Amniotic epithelial cell (primary cell): ENCODE measurements around the gene CNEP1R1.

Experiments
- DNase-seq: peaks from one replicate; pipeline ENCODE4 v3.0.0-alpha.2; 2010; ENCODE audit warnings: low read depth

The CNEP1R1 gene

DNA sequence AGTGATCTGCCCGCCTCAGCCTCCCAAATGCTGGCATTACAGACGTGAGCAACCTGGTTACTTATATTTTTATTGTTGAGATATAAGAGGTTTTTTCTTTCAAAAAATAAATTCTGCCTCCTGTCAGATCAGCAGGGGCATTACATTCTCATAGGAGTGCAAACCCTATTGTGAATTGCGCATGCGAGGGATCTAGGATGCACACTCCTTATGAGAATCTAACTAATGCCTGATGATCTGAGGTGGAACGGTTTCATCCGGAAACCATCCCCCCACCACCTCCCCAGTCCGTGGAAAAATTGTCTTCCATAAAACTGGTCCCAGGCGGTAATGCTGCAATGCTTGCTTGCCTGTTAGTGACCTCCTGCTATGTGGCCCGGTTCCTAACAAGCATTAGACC, 7.5 kb upstream of the CNEP1R1 start:
- DNase-seq, result no peak

DNA sequence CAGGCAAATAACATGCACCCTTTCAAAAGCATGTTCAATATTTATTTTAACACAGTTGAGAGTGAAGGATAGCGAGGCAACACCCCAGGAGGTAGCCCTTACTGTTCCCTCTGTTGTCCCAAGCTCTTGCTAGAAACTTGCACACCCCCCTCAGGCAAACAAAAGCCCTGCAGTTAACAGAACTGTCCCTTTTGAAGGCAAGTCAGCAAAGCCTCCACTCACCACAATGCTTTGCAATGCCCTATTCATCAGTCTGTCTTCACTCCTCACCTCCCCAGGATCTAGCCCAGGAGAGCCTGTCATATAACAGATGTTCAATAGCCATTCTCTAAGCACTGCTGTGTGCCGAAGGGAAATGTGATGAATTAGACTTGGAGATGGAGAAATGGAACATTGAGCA, 3.5 kb upstream of the CNEP1R1 start:
- peak; percentile 9 for DNase-seq

DNA sequence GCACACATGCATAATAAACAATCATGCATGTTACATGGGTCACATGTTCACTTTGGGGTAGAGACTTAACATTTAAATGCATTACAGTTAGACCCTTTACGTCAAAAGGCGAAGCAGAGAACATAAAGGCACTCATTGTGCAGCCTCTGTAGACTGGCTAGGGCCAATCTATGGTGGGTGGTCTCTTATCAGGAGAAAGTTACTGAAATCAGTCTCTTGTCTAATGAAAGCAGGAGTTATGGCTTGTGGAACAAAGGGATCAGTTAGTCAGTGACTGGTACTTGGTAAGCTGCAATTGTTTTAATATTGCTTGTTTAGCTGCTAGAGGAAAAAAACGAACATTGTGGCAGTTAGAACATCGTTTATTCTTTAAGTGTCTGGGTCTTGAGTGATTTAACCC, 1.4 kb upstream of the CNEP1R1 start:
- DNase-seq, result no peak

DNA sequence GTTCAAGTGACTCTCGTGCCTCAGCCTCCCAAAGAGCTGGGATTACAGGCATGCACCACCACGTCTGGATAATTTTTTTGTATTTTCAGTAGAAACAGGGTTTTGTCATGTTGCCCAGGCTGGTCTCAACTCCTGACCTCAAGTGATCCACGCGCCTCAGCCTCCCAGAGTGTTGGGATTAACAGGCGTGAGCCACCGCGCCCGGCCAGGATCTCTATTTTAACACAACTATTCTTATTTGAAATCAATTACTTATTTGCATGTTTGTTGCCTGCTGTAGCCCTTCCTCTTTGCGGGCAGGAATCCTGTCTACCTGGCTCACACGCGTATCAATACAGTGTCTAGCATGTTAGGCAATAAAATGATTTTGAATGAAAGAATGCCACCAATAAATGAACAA, 818 bp upstream of the CNEP1R1 start:
- no peak for DNase-seq

DNA sequence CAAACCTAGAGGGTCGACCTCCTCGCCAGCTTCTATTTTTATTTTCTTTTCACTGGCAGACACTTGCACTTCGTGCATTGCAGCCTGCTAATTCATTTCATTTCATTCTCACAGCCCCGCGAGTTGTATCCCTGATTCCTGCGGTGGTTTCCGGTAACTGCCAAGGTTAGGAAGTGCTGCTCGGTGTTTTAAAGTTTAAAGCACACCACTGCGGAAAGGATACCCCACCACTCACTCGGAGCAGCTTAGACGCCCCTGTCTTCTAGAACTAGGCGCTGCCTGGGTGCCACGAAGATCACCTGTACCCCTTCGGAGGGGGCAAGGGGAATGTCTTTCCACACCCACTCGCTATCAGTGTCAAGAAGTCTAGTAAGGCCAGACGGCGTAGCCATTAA, 509 bp downstream of the CNEP1R1 start:
- peak; percentile 21 for DNase-seq

DNA sequence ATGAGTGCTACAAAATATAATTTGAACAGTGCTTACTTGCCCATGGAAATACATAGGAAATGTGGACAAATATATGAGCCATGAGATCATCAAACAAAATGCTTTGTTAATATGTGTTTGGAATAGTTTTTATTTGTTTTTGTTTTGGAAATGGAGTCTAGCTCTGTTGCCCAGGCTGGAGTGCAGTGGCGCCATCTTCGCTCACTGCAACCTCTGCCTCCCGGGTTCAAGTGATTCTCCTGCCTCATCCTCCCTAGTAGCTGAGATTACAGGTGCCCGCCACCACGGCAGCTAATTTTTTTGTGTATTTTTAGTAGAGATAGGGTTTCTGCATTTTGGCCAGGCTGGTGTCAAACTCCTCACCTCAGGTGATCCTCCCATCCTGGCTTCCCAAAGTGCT, 2.8 kb downstream of the CNEP1R1 start:
- DNase-seq, result no peak

DNA sequence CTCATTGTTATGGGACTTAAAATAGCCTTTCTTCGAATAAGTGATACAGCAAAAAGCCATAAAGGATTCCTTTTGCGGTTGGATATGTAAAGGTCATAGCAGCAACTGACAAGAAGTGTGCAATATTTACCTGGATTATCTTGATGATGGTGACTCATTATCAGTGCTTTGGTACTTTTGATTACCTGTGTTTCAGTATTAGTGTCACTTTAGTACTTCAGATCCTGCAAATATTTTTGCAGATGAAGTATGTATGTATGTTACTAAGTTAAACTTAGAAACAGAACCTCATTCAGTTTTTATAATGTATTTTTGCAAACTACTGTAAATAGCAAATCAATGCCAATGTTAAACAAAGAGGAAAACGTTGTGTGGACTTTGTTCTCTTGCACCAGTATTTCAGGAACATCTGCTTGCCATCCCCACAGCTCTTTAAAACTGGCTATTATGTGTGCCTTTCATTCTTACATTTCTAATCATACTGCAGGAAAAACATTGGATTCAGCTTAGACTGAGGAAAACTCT, 10.5 kb downstream of the CNEP1R1 start:
- DNase-seq, result no peak

DNA sequence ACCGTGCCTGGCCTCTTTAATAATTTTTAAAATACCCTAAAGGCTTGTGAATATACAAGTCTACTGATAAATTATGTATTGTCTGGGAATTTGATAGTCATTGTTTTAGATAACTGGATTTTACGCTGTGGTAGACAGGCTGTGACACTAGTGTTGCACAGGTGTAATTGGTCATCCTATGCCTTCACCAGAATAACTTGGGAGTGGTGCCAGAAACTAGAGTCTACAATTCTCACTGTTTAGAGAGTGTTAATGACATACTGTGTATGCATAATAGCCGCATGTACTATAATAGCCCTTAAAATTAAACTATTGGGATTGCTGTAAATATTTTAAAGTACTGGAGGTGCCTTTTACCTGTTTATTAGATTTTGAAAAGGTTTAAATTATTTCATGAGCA, 11.4 kb downstream of the CNEP1R1 start:
- no peak for DNase-seq

DNA sequence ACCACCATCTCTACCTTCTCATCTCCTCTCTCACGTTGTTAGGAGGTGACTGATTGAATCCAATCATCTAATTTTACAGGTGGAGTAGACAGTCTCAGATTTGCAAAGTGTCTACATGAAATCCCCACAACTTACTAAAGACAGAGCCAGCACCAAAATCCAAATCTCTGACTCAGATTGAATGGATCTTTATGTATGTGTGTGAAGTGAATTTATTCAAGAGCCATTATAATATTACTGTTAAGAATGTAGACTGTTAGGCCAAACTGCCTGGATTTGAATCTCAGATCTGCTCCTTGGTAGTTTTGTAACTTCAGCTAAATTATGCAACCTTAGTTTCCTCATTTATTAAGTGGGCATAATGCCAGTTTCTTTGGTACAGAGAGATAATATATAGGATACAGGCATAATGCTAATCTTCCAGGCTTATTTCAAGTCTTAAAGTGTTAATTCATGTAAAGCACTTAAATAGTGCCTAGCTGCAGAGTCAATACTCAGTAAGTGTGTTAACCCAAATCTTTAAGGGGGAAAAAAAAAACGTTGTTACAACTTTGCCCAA, 12.7 kb downstream of the CNEP1R1 start:
- DNase-seq, result peak; percentile 59

DNA sequence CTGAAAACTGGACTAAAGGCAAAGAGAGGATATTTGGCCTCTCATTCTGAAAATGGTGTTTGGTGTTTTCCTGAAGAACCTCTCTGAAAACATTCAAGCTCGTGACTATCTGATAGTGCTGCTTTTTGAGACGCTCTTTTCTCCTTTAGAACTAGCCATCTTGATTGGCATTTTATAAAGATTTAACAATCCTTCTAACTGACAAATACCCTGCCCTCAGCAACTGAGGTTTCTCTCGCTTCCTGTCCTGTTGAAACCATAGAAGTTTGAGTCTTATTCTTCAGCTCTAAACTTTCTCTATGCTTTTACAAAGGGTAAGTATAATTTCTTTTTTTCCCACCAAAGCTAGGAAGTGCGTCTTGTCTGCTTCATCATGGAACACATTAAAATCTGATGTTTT, 13.3 kb downstream of the CNEP1R1 start:
- DNase-seq, result no peak

DNA sequence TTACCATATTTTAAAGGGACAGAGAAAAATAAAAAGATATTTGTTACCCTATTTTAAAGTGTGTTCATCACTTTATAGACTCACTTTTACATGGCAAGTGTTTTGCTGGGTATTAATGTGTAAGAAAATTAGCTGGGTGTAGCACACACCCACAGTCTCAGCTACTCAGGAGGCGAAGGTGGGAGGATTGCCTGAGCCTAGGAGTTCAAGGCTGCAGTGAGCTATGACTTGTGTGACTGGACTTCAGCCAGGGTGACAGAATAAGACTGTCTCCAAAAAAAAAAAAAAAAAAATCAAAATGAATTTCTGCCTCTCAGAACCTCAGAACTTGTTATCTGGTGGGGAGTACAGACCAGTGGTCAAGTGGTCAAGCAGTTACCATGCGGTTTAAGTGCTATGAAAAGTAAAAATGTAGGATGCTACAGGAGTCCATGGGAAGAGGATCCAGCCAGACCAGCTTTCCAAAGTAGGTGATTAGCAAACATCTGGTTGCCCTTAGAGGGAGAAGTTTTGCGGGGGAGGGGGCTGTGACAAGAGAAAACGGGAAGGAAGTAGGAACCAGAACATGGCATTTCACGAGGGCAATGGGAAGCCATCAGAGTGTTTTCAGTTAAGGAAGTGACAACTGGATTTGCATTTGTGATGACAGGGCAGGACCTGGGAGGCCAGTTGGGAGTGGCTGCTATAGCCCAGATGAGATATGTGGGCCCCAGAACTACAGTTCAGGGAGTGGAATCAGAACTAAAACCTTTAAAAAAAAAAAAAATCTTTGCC, 13.9 kb downstream of the CNEP1R1 start:
- no peak for DNase-seq

DNA sequence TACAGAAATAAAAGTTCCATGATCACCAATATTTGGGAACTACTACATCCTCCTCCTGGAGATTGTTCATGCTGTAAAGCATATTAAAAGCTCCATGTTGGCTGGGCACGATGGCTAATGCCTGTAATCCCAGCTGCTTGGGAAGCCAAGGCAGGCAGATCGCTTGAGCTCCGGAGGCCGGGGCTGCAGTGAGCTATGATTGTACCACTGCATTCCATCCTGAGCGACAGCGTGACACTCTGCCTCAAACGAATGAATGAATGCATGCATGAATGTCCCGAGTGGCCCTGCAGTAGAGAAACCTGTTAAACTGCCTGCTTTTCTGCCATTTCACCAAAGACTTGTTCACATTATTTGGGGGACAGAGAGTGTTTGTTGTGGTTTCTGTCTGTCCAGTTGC, 15.0 kb downstream of the CNEP1R1 start:
- peak; percentile 12 for DNase-seq

DNA sequence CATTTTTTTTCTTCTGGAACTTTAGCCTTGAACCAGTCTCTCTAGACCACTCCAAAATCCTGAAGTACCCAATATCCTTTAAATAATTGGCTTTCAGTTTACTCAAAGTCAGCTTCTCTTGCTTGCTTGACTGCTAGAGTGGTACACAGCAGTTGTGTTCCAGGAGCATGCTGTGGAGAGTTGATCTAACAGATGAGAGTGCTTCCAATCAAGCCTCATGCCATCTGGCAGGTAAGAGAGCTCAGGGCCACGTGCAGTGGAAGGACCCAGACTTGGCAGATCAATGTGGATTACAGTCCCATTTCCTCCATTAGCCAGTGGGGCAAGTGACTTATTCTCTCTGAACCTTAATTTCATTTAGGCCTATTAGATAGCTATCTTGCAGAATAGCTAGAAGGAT, 15.7 kb downstream of the CNEP1R1 start:
- DNase-seq, result no peak

DNA sequence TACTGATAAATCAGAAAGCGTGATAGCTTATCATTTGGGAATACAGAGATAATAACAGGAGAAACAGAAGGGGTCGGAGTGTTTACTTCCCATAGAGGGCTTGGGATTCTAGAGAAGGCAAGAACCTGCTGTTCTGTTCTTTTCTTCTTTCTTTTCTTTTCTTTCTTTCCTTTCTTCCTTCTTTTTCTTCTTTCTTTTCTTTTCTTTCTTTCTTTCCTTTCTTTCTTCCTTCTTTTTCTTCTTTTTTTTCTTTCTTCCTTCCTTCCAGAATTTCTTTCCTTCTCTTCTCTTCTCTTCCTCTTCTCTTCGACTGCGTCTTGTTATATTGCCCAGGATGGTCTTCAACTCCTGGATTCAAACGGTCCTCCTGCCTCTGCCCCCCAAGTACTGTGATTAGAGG, 18.3 kb downstream of the CNEP1R1 start:
- no peak for DNase-seq

DNA sequence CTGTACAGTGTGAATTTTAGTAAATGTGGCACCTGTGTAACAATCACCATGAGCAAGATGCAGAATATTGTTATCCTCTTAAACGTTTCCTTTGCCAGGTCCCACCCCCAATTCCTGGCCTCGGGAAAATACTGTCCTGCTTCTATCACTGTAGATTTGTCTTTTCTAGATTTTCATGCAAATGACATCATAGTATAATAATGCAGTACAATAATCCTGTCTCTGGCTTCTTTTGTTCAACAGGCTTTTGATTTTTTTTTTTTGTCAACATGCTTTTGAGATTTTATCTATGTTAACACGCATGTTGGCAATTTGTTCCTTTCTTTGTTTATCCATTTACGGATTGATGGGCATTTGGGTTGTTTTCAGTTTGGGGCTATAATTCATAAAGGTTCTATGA, 20.4 kb downstream of the CNEP1R1 start:
- no peak for DNase-seq

DNA sequence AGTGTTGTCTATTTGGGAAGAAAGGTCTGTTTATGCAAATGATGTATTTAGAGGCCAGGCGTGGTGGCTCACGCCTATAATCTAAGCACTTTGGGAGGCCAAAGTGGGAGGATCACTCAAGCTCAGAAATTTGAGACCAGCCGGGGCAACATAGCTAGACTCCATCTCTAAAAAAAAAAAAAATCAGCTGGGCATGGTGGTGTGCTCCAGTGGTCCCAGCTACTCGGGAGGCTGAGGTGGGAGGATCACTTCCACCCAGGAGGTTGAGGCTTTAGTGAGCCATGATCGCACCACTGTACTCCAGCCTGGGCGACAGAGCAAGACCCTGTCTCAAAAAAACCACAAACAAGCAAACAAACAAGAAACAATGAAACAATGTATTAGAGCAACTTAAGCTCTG, 21.8 kb downstream of the CNEP1R1 start:
- DNase-seq, result no peak

DNA sequence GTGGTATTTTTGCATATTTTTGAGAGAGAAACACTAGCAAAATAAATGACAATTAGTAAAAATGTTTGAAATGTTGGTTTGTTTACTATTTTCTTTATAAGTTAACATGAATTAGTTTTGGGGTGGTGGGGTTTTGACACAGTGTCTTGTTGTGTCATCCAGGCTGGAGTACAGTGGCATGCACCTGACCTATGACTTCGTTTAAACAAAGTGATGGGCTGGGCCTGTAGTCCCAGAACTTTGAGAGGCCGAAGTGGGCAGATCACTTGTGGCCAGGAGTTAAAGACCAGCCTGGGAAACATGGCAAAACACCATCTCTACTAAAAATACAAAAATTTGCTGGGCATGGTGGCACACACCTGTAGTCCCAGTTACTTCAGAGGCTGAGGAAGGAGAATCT, 22.8 kb downstream of the CNEP1R1 start:
- no peak for DNase-seq

DNA sequence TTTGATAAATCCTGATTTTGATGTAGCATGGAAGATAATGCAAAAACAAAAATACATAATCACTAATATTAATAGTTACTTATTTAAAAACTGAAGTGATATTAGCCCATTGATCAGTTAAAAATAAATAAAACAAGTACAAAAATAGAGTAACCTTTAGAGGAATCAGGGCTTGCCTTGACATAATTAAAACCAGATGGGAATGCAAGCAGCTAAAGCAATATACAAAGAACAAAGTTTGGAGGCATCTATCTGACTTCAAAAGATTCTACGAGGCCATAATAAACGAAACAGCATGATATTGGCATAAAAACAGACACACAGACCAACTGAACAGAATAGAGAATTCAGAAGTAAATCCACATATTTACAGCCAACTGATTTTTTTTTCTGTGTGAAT, 25.8 kb downstream of the CNEP1R1 start:
- DNase-seq, result no peak

DNA sequence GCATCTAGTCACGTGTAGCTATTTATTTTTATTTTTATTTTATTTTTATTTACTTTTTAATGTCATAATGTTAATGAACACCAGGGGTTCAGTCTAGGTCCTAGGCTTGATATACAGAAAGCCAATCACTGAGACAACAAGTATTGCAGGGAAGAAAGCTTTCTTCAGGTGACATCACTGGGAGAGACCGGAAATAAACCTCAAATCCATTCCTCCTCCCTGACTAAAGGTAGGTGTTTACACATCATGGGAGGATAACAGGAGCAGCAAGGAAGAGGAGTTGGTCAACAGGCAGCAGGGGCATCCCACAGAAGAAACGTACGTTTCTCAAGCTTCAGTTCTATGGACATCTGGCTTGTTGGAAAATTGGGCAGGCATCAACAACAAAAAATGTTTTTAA, 31.2 kb downstream of the CNEP1R1 start:
- no peak for DNase-seq

DNA sequence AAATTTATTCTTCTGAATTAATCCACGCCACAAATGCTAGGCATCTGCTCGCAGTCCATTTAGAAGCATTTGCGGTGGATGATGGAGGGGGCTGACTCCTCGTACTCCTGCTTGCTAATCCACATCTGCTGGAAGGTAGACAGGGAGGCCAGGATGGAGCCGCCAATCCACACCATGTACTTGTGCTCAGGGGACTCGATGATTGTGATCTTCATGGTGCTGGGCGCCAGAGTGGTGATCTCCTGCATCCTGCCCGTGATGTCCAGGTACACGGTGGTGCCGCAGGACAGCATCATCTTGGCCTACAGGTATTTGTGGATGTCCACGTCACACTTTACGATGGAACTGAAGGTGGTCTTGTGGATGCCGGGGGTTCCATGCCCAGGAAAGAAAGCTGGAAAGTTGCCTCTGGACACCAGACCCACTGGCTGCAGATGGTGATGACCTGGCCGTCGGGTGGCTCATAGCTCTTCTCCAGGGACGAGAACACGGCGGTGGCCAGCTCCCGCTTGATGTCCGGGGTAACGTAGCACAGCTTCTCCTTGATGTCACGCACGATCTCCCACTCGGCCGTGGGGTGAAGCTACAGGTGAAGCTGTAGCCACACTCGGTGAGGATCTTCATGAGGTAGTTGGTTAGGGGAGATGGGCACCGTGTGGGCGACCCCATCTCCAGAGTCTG, 33.2 kb downstream of the CNEP1R1 start:
- no peak for DNase-seq

DNA sequence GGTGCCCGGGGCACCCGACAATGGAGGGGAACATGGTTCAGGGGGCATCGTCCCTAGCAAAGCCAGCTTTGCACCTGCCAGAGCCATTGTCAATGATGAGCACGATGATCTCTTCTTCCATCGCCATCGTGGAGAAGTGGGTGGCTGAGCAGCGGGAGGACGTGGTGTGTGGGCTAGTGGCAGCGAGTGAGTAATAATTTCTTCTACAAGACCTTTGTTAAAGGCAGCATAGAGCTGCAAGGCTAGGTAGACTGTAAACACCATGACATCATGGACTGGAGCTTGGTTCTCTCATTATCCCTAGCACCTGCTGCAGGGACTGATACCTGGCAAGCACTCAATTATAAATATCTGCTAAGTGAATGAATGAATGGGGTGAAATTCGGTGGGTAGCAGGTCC, 34.1 kb downstream of the CNEP1R1 start:
- DNase-seq, result no peak

DNA sequence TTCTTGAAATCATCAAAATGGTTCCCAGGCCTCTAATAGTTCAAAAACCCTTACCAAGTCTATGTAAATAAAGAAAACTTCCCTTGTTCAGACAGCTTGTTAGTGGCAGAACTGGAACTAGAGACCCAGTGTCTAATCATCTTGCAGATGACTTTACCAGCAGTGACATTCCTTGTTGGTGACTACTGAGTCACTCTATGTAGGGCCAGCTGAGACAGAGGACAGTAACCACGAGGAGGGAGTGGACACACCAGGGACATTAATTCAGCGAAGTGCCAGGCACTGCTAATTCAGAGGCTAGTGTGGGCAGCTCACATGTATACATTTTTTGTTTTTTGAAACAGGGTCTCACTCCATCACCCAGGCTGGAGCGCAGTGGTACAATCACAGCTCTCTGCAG, 34.6 kb downstream of the CNEP1R1 start:
- DNase-seq, result no peak

DNA sequence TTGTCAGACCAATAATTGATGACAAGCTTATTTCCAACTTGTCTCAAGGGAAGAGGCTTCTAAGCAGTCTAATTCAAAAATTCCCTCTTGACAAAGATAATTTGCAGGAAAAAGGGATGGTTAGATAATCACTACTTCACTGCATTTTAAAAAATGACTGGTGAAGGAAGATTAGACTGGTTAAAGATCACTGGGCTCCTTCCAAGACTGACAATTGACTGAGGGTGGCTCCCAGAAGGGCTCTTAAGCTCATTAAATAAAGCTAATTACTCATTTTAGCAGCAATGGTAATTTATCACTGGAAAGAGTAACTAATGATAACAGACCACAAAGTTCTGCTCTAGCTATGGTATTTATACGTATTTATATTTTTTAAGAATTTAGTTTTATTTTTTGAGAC, 36.3 kb downstream of the CNEP1R1 start:
- DNase-seq, result no peak

DNA sequence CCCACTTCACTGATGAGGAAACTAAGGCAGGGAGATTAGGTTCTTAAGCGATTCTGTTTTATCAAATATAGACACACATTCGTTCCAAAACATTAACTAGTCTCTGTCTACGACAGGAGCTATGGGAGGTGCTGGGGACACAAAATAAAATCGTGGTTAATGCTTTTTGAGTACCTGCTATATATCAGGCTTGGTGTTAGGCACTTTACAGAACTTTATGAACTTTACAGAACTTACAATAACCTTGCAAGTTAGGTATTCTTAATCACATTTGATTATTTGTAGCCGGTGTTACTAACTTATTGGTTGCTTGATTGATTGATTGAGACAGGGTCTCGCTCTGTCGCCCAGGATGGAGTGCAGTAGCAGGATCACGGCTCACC, 40.2 kb downstream of the CNEP1R1 start:
- no peak for DNase-seq
